DMS53 treated with DMSO at 0.1 percent for 48 hours (cell line): Measurements from ENCODE around the gene PPP6C.

Experiments used
- DNase-seq: peaks from one replicate; lab custom pipeline; 2025; ENCODE audit not compliant: unreplicated experiment; lab: John Stamatoyannopoulos, UW

The PPP6C gene

GRCh38 chr9:125099816-125100215 is 89.8 kb downstream of the PPP6C start:
- no peak for DNase-seq
